B cell (primary cell): ENCODE data around the gene NFATC2.

Experiments
- CTCF ChIP-seq: fragments of 200-600 bp; IDR thresholded peaks from one replicate; pipeline ENCODE4 v1.8.0; 2022; ENCODE audit warnings: antibody characterized with exemption, mild to moderate bottlenecking
- EZH2 ChIP-seq: IDR thresholded peaks from 2 replicates; pipeline ENCODE4 v1.6.1; 2012; ENCODE audit warnings: borderline replicate concordance, low read depth, mild to moderate bottlenecking, moderate library complexity, low read length; ENCODE audit not compliant: insufficient read depth, poor library complexity, severe bottlenecking

- TF ChIP-seq CTCF = no peak
- TF ChIP-seq EZH2 = no peak
Measured at GRCh38 chr20:51360451-51361201, 181.9 kb downstream of the NFATC2 start.
